DOHH2 (cell line): ENCODE data around the gene ASAP2.

Experiments used
- H3F3A ChIP-seq: fragments of 200-600 bp; sonication (generic), shearing (Covaris generic); 2 replicates; pipeline ENCODE4 v1.6.0; 2016; ENCODE audit warnings: antibody characterized with exemption, mild to moderate bottlenecking; ENCODE audit not compliant: control insufficient read depth, insufficient read depth
- H3K27ac ChIP-seq: fragments of 200-600 bp; sonication (generic); 2 replicates; pipeline ENCODE4 v1.5.1; 2014; ENCODE audit warnings: low read depth, mild to moderate bottlenecking, low read length, moderate library complexity
- H3K27me3 ChIP-seq: fragments of 200-600 bp; sonication (generic); 2 replicates; pipeline ENCODE4 v1.6.1; 2014; ENCODE audit warnings: mild to moderate bottlenecking, low read length, mixed read lengths; ENCODE audit not compliant: control insufficient read depth
- H3K36me3 ChIP-seq: fragments of 200-600 bp; sonication (generic); 2 replicates; pipeline ENCODE4 v1.6.1; 2014; ENCODE audit warnings: mild to moderate bottlenecking, low read length, moderate library complexity, mixed read lengths; ENCODE audit not compliant: control insufficient read depth
- H3K4me1 ChIP-seq: fragments of 200-600 bp; sonication (generic); 2 replicates; pipeline ENCODE4 v1.6.1; 2014; ENCODE audit warnings: mild to moderate bottlenecking, low read length, mixed read lengths; ENCODE audit not compliant: control insufficient read depth
- H3K4me2 ChIP-seq: fragments of 200-600 bp; sonication (generic); 2 replicates; pipeline ENCODE4 v1.6.0; 2014; ENCODE audit warnings: mild to moderate bottlenecking, low read length, moderate library complexity
- H3K4me3 ChIP-seq: fragments of 200-600 bp; sonication (generic); 2 replicates; pipeline ENCODE4 v1.5.1; 2014; ENCODE audit warnings: mild to moderate bottlenecking, low read length, mixed read lengths
- H3K79me2 ChIP-seq: fragments of 200-600 bp; sonication (generic); 2 replicates; pipeline ENCODE4 v1.6.1; 2014; ENCODE audit warnings: mild to moderate bottlenecking, low read length, mixed read lengths; ENCODE audit not compliant: control insufficient read depth
- H3K9me2 ChIP-seq: fragments of 200-600 bp; sonication (generic); replicated peaks from 2 replicates; pipeline ENCODE4 v1.6.1; 2014; ENCODE audit warnings: mild to moderate bottlenecking, low read length, mixed read lengths; ENCODE audit not compliant: control insufficient read depth
- H3K9me3 ChIP-seq: fragments of 200-600 bp; sonication (generic); 2 replicates; pipeline ENCODE4 v1.6.1; 2014; ENCODE audit warnings: antibody characterized with exemption, low read length, mixed read lengths; ENCODE audit not compliant: control insufficient read depth, insufficient read depth
- H4K20me1 ChIP-seq: fragments of 200-600 bp; sonication (generic); 2 replicates; pipeline ENCODE4 v1.6.0; 2014; ENCODE audit warnings: low read depth, mild to moderate bottlenecking, antibody characterized with exemption, low read length, moderate library complexity; ENCODE audit not compliant: control insufficient read depth, insufficient read depth
- CTCF ChIP-seq: fragments of 200-600 bp; sonication (generic); IDR thresholded peaks from one replicate; pipeline ENCODE4 v1.5.1; 2014; ENCODE audit warnings: antibody characterized with exemption, mild to moderate bottlenecking, low read depth, low read length; ENCODE audit not compliant: poor library complexity, severe bottlenecking
- EZH2phosphoT487 ChIP-seq: fragments of 200-600 bp; sonication (generic); IDR thresholded peaks from 2 replicates; pipeline ENCODE4 v1.6.1; 2017; ENCODE audit warnings: borderline replicate concordance, mild to moderate bottlenecking, antibody characterized with exemption, low read length, moderate library complexity, mixed read lengths

ASAP2 gene

GRCh38 chr2:9310798-9311197 lies 104.2 kb downstream of the ASAP2 start:
- H3K27me3 ChIP-seq, result no peaks in the 10 kb centered on the region
- TF ChIP-seq CTCF (no peak), EZH2phosphoT487 (no peak)
- H3K36me3 ChIP-seq, result no peaks in the 10 kb centered on the region
- no peak overlapping the region for H3K27ac ChIP-seq
- no peaks in the 10 kb centered on the region for H3K9me2 ChIP-seq
- no peaks in the 10 kb centered on the region for H4K20me1 ChIP-seq
- no peaks in the 10 kb centered on the region for H3K9me3 ChIP-seq
- no peak overlapping the region for H3K4me3 ChIP-seq
- no peaks in the 10 kb centered on the region for H3K4me1 ChIP-seq
- no peaks in the 10 kb centered on the region for H3K79me2 ChIP-seq
- H3F3A ChIP-seq, result no peaks in the 10 kb centered on the region
- no peak overlapping the region for H3K4me2 ChIP-seq

- Histone ChIP-seq H3F3A (no peaks in the 10 kb centered on the region), H3K4me2 (no peak overlapping the region), H4K20me1 (no peaks in the 10 kb centered on the region), H3K4me3 (no peak overlapping the region), H3K4me1 (no peaks in the 10 kb centered on the region), H3K9me3 (no peaks in the 10 kb centered on the region), H3K27me3 (no peaks in the 10 kb centered on the region), H3K27ac (no peak overlapping the region), H3K36me3 (no peaks in the 10 kb centered on the region), H3K9me2 (no peaks in the 10 kb centered on the region), H3K79me2 (no peaks in the 10 kb centered on the region)
- no peak for TF ChIP-seq EZH2phosphoT487
- TF ChIP-seq CTCF, result no peak
These were observed 104.9 kb downstream of the ASAP2 start for GRCh38 chr2:9311488-9311887.

DNA sequence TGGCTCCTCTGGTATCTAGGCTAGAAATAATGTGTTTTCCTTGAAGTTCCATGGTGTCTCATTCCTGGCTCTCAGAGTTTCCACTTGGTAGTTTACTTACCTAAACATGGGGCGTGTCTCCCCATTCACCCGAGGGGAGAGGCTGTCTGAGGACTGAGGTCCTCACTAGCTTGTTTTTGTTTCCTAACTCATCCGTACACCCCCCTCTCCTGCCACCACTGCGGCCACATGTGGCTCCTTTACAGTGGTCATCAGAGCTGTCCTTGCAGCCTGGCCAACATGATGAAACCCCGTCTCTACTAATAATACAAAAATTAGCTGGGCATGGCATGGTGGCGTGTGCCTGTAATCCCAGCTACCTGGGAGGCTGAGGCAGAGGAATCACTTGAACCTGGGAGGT lies 106.0 kb downstream of the ASAP2 start:
- no peaks in the 10 kb centered on the region for H3K4me1 ChIP-seq
- no peaks in the 10 kb centered on the region for H3K27me3 ChIP-seq
- H4K20me1 ChIP-seq, result no peaks in the 10 kb centered on the region
- no peaks in the 10 kb centered on the region for H3F3A ChIP-seq
- H3K79me2 ChIP-seq, result no peaks in the 10 kb centered on the region
- no peak overlapping the region for H3K4me3 ChIP-seq
- H3K36me3 ChIP-seq, result no peaks in the 10 kb centered on the region
- no peak overlapping the region for H3K4me2 ChIP-seq
- no peaks in the 10 kb centered on the region for H3K9me2 ChIP-seq
- TF ChIP-seq EZH2phosphoT487, result no peak
- TF ChIP-seq CTCF, result no peak
- no peaks in the 10 kb centered on the region for H3K9me3 ChIP-seq
- H3K27ac ChIP-seq, result no peak overlapping the region

GRCh38 chr2:9313443-9313842 lies 106.8 kb downstream of the ASAP2 start:
- Histone ChIP-seq H3K9me3 (no peaks in the 10 kb centered on the region), H3K9me2 (no peaks in the 10 kb centered on the region), H3K79me2 (no peaks in the 10 kb centered on the region), H3K4me1 (no peaks in the 10 kb centered on the region), H3K27me3 (no peaks in the 10 kb centered on the region), H3F3A (no peaks in the 10 kb centered on the region), H4K20me1 (no peaks in the 10 kb centered on the region), H3K36me3 (no peaks in the 10 kb centered on the region), H3K4me3 (no peak overlapping the region), H3K27ac (no peak overlapping the region), H3K4me2 (no peak overlapping the region)
- TF ChIP-seq EZH2phosphoT487 (no peak), CTCF (no peak)
